ENCODE measurements around the gene CCT4.

Gene CCT4

GRCh38 chr2:61906186-61906470 is 17.7 kb upstream of the CCT4 start:
- no peak for TF ChIP-seq CTCF (IDR thresholded peaks at IDR 0.05; ENCODE audit: borderline replicate concordance, control extremely low read depth, extremely low read depth, insufficient read depth, missing control alignments)
- DNase-seq (ENCODE audit: low spot score) = no peak
- in situ Hi-C loops (cut with MboI; ENCODE audit: low sequenced_read_pairs, unreplicated experiment) = no loop called here

- in situ Hi-C loops (cut with MboI; ENCODE audit: low sequenced_read_pairs, unreplicated experiment) = no loop called here
- DNase-seq (ENCODE audit: low spot score) = peak; percentile 82
- no peak for TF ChIP-seq CTCF (IDR thresholded peaks at IDR 0.05; ENCODE audit: borderline replicate concordance, control extremely low read depth, extremely low read depth, insufficient read depth, missing control alignments)
These were observed 17.1 kb upstream of the CCT4 start, which contains the start of gene COMMD1 for GRCh38 chr2:61905372-61906185. Gene COMMD1, plus strand, starts transcription at chr2:61905674. Its CDS starts 5 bp downstream, at chr2:61905679.

GRCh38 chr2:61900281-61900680 is 11.8 kb upstream of the CCT4 start:
- in situ Hi-C loops (cut with MboI; ENCODE audit: low sequenced_read_pairs, unreplicated experiment) = no loop called here
- no peak for DNase-seq (ENCODE audit: low spot score)
- no peak for TF ChIP-seq CTCF (IDR thresholded peaks at IDR 0.05; ENCODE audit: borderline replicate concordance, control extremely low read depth, extremely low read depth, insufficient read depth, missing control alignments)

GRCh38 chr2:61898810-61899209 is 10.4 kb upstream of the CCT4 start:
- no peak for DNase-seq (ENCODE audit: low spot score)
- peak; percentile 35 for TF ChIP-seq CTCF (IDR thresholded peaks at IDR 0.05; ENCODE audit: borderline replicate concordance, control extremely low read depth, extremely low read depth, insufficient read depth, missing control alignments)
- in situ Hi-C loops (cut with MboI; ENCODE audit: low sequenced_read_pairs, unreplicated experiment) = no loop called here

GRCh38 chr2:61887717-61888266 is 664 bp downstream of the CCT4 start:
- no peak for DNase-seq (ENCODE audit: low spot score)
- in situ Hi-C loops (cut with MboI; ENCODE audit: low sequenced_read_pairs, unreplicated experiment) = no loop called here
- no peak for TF ChIP-seq CTCF (IDR thresholded peaks at IDR 0.05; ENCODE audit: borderline replicate concordance, control extremely low read depth, extremely low read depth, insufficient read depth, missing control alignments)

GRCh38 chr2:61885896-61886603 is 2.4 kb downstream of the CCT4 start:
- no peak for TF ChIP-seq CTCF (IDR thresholded peaks at IDR 0.05; ENCODE audit: borderline replicate concordance, control extremely low read depth, extremely low read depth, insufficient read depth, missing control alignments)
- in situ Hi-C loops (cut with MboI; ENCODE audit: low sequenced_read_pairs, unreplicated experiment) = no loop called here
- DNase-seq (ENCODE audit: low spot score) = no peak

Measured in GM13976 (cell line).